Stimulated activated CD4-positive, alpha-beta T cell treated with anti-CD3 and anti-CD28 coated beads, Interleukin-2, amount 100 ng/mL, for 4 hours (primary cell): ENCODE results near the gene ADGRF1.
"Not testable (repeated sequence)": the region's sequence is repeated elsewhere in the genome, so short reads cannot be mapped to it uniquely, and the experiment has no call there.

Experiments
- DNase-seq: peaks from one replicate; pipeline ENCODE4 v3.0.0-alpha.2; 2020; ENCODE audit warnings: low read depth

ADGRF1 gene

GRCh38 chr6:47022191-47022590, 19.9 kb downstream of the ADGRF1 start:
- DNase-seq = no peak

- no peak for DNase-seq
Measured at GRCh38 chr6:47019941-47020340, 22.2 kb downstream of the ADGRF1 start.

GRCh38 chr6:47016909-47017308, 25.2 kb downstream of the ADGRF1 start:
- DNase-seq = no peak

GRCh38 chr6:47016261-47016660, 25.9 kb downstream of the ADGRF1 start:
- DNase-seq = no peak

GRCh38 chr6:47014401-47014800, 27.7 kb downstream of the ADGRF1 start:
- DNase-seq = no peak

- no peak for DNase-seq
Measured at GRCh38 chr6:47009583-47009982, 32.5 kb downstream of the ADGRF1 start.

GRCh38 chr6:47008397-47008763, 33.8 kb downstream of the ADGRF1 start:
- no peak for DNase-seq

GRCh38 chr6:47007657-47008396, 34.3 kb downstream of the ADGRF1 start:
- DNase-seq = no peak

GRCh38 chr6:47005486-47005885, 36.6 kb downstream of the ADGRF1 start:
- no peak for DNase-seq

- DNase-seq = no peak
Measured at GRCh38 chr6:47004463-47004862, 37.7 kb downstream of the ADGRF1 start.

- no peak for DNase-seq
Measured at GRCh38 chr6:47000842-47001241, 41.3 kb downstream of the ADGRF1 start.

- no peak for DNase-seq
Measured at GRCh38 chr6:46998436-46999017, 43.6 kb downstream of the ADGRF1 start.

- DNase-seq = no peak
Measured at GRCh38 chr6:46997646-46998045, 44.5 kb downstream of the ADGRF1 start.

GRCh38 chr6:46996860-46997641, 45.1 kb downstream of the ADGRF1 start:
- no peak for DNase-seq

GRCh38 chr6:46994933-46995332, 47.2 kb downstream of the ADGRF1 start:
- no peak for DNase-seq

GRCh38 chr6:46993846-46994245, 48.3 kb downstream of the ADGRF1 start:
- DNase-seq = no peak

- not testable (repeated sequence) for DNase-seq
Measured at GRCh38 chr6:46992391-46992790, 49.7 kb downstream of the ADGRF1 start.

- DNase-seq = not testable (repeated sequence)
Measured at GRCh38 chr6:46990818-46991510, 51.2 kb downstream of the ADGRF1 start.

- no peak for DNase-seq
Measured at GRCh38 chr6:46990031-46990644, 52.0 kb downstream of the ADGRF1 start.

GRCh38 chr6:46989398-46989797, 52.7 kb downstream of the ADGRF1 start:
- DNase-seq = no peak

GRCh38 chr6:46985943-46986342, 56.2 kb downstream of the ADGRF1 start:
- DNase-seq = no peak

GRCh38 chr6:46983007-46983411, 59.1 kb downstream of the ADGRF1 start:
- no peak for DNase-seq
